Glomerular visceral epithelial cell (primary cell): ENCODE data around the gene L1CAM.
"Not testable (repeated sequence)": the region's sequence is repeated elsewhere in the genome, so short reads cannot be mapped to it uniquely, and the experiment has no call there.

Source experiments
- DNase-seq: peaks from one replicate; pipeline ENCODE4 v3.0.0-alpha.2; 2016; ENCODE audit errors: extremely low spot score

The L1CAM gene

GRCh38 chrX:153829799-153830639 is 56.0 kb downstream of the L1CAM start, which contains the start of gene PDZD4:
Gene PDZD4 (minus strand): TSS chrX:153830544. CDS start chrX:153830298, 246 bp downstream.
- DNase-seq = no peak

DNA sequence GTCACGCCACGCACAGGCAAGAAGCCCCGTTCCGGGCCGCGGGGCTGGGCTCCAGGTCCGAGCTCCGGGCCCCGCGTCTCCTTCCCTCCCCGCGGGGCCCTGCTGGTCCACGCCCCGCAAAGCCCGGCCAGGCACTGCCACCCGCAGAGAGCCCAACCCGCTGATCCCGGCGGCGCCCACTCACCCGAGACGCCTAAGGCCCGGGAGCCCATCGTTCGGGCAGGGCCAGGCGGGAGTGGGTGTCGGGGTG is 56.5 kb downstream of the L1CAM start:
- DNase-seq = no peak

GRCh38 chrX:153828723-153829548 is 57.0 kb downstream of the L1CAM start:
- DNase-seq = peak; percentile 2

DNA sequence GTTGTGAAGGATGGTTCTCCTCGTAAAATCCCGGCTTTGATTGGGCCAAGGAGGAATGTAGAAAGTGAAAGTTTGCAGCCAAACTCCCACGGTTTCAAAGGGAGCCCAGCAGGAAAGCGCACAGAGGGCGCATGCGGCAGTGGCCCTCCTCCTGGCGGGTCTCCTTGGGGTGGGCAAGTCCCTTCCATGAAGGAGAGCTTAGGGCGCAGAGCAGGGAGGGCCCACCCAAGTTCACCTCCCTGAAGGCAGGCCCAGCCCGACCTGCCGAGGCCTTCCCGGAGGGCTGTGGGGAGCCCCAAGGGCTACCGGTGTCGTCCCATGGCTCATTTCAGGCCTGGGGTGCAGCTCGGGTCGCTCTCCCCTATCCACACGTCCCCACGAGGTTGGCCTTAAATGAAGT is 57.7 kb downstream of the L1CAM start:
- no peak for DNase-seq

- DNase-seq = no peak
Observed at GRCh38 chrX:153827903-153828302, 58.1 kb downstream of the L1CAM start.

DNA sequence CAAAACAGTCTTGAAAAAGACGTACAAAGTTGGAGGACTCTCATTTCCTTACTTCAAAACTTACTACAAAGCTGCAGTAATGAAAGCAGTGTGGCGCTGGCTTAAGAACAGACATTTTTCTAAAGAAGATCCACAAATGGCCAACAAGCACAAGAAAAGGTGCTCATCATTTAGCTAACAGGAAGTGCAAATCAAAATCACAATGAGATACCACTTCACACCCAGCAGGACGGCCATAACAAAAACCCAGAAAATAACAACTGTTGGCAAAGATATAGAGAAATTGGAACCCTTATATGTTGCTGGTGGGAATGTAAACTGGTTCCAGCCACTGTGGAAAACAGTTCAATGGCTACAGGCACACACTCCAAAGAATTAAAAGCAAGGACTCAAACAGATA is 59.0 kb downstream of the L1CAM start:
- no peak for DNase-seq

- DNase-seq = no peak
Observed at GRCh38 chrX:153825042-153825441, 60.9 kb downstream of the L1CAM start.

DNA sequence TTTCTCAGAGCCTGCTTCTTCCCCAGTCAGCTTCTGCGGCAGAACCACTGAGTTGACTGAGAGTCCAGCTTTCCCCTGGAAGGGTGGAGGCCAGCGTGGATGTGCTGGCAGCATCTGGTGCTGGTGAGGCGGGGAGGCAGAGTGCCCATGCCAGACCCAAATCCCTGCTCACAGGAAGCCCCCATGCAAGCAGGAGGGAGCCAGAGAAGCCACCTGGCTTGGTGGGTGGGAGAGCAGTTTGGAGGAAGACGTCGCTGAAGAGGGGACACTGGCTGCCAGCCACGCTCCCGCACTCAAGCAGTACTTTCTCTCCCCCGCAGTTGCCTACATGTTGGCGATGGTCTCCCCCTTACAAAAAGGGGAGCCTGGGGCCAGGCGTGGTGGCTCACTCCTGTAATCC is 61.6 kb downstream of the L1CAM start:
- DNase-seq = no peak

- DNase-seq = no peak
Observed at GRCh38 chrX:153821066-153821465, 64.9 kb downstream of the L1CAM start.

GRCh38 chrX:153820601-153821000 is 65.4 kb downstream of the L1CAM start:
- no peak for DNase-seq

DNA sequence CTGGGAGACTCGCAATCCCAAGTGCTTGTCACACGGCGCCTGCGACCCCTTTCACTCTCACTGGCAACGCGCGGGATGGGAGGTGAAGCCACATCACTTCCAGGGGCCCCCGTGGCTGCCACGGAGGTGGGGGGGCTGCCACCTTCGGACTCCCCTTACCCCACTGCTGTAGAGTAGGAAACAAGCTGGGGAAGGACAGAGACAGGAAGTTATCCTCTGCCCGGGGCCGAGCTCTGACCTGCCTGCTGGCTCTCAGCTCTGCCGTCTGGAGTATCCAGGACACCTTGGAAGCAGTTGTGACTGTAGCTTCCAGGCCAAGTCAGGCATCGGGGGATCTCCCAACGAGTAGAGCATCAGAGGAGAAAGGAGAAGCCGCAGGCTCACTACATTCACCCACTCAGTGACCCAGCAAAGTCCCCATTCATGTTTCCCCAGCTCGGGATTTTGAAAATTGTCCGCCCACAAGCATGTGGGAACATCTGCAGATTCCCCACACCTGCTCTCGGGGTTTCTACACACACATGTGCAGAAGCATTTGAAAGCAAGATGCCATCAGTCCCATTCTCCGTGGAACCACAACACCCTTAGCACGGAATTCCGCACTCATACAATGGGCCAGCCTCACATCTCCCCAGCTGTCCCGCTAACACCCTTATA is 66.5 kb downstream of the L1CAM start:
- no peak for DNase-seq

DNA sequence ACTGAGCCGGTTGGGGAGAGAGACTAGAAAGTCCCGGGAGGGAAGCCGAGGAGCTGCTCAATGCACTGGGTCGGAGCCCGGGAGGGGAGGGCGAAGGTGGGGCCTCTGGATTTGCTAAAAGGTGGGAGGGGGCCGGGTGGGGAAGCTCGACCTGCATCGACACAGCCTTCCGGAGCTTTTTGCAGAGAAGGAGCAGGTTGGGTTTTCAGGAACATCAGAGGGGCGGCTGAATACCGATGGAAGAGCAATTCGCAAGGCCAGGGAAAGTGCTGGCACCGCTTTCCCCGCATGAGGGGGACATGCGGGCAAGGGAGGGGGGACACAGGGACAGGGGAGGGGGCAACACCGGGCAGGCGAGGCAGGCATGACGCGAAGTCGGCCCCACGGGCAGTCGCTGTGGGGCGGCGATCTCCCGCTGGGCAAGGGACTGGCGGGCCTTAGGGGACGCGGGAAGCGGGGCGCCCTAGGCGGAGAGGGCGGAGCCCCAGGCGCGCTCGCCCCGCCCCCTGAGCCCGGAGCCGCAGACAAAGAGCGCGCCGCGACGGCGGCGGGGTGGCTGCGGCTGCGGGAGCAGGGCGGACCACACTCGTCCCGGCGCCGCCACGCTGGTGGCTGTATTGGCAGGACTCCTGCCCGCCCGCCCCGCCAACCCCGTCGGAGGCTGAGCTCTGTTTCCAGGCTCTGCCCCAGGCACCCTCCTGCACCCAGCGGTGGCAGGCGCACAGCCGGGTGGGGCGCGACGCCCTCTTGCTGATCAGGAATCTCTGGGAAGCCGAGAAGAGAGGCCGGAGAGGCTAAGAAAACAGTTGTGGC is 67.2 kb downstream of the L1CAM start:
- no peak for DNase-seq

- not testable (repeated sequence) for DNase-seq
Observed at GRCh38 chrX:153818064-153818463, 67.9 kb downstream of the L1CAM start.

DNA sequence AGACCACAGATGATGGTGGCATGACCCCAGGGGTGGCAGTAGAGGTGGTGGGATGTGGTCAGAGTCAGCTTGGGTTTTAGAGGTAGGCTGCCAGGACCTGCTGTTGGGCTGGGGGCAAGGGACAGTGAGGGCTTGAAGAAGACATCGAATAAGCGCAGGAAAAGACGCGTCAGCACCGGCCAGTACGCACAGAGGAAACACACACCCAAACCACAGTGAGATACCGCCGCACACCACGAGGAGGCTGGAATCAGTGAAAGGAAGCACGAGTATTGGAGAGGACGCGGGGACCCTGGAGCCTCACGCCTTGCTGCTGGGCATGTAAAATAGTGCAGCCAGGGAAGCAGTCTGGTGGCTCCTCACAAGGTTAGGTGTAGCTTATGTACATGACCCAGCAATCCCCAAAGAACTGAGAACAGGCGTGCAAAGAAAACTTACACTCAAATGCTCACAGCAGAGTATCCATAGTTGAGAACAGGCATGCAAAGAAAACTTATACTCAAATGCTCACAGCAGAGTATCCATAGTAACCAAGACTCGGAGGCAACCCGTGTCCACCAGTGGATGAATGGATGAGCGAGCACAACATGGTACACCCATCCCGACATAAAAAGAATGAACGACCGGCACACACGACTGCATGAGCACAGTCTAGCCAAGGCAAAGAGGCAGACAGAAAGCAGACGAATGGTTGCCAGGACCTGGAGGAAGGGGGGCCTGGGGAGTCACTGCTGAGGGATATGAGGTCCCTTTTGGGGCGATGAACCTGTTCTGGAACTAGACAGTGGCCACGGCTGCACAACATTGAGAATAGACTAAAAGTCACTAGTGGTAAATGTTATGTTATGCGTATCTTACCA is 68.9 kb downstream of the L1CAM start:
- no peak for DNase-seq

GRCh38 chrX:153814591-153815315 is 71.2 kb downstream of the L1CAM start:
- no peak for DNase-seq

DNA sequence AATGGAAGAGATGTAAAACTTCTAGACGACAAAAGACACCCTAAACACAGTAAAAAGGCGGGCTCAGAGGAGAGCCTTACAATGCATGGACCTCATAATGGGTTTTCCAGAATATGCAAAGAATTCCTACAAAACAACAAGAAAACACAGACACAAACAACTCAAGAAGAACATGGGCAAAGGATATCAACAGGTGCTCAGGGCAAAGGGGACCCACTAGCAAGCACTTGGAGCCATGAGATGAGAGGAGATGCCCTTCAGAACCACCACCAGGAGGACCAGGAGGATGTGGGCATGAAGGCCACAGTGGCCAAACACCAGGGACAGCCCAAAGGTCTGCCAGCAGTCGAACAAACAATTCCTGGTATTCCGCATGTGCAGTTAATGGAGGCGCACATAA is 72.8 kb downstream of the L1CAM start:
- DNase-seq = no peak

DNA sequence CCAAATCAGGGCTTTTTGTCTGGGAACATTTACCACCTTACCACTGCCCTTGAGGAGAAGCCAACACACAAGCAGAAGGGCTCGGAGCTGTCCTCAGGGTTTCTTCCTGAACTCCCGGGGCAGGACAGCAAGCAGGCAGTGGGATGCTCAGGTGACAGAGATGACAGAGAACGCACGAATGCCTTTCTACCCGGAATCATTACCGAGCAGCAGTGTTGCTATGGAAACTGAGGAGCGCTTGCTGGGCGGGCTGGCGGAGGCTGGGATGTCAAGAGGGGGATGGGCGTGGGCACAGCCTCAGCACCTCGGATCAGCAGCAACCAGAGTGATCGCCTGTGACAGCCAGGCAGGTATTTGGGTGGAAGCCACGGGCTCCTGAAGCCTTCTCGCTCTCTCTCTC is 73.8 kb downstream of the L1CAM start:
- DNase-seq = no peak
